ENCODE data around the gene RSPH10B. TPM values are rescaled to one million over a fixed set of nuclear protein-coding genes. Genes with fewer than 3 reads are reported as not detected.
"Not testable (repeated sequence)": the region's sequence is repeated elsewhere in the genome, so short reads cannot be mapped to it uniquely, and the experiment has no call there.

Gene RSPH10B
- total and polyA plus RNA-seq, 2 of the 8 experiments (the other 6 are each of a cell fraction or from before 2014, with no cell fraction given) = 0.17 to 0.45 TPM

DNA sequence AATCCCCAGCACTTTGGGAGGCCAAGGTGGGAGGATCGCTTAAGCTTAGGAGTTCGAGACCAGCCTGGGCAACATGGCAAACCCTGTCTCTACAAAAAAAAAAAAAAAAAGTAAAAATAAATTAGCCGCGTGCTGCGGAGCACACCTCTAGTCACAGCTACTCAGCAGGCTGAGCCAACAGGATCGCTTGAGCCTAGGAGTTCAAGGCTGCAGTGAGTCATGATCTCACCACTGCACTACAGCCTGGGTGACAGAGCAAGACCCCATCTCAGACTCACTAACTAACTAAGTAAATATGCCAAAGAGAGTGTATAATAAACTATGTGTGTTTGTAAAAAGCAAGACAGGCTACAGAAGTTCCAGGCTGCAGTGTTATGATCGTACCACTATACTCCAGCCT is 6.7 kb downstream of the RSPH10B start:
- H3K36me3 ChIP-seq (ENCODE audit: control insufficient read depth in 2 of 4, insufficient read depth in 4 of 4, low read length in 3 of 4); H3K79me2 ChIP-seq (ENCODE audit: control insufficient read depth in 1 of 2, insufficient read depth in 2 of 2, low read length in 2 of 2); H3K4ac ChIP-seq (replicated peaks; ENCODE audit: insufficient read length, low read depth, low read length); H3K56ac ChIP-seq (replicated peaks; ENCODE audit: insufficient read length, low read depth, low read length); H3K4me3 ChIP-seq (ENCODE audit: extremely low read depth in 1 of 4, insufficient read depth in 2 of 4, low read depth in 3 of 4, low read length in 4 of 4); H2BK15ac ChIP-seq (ENCODE audit: low read length); H3K79me1 ChIP-seq (ENCODE audit: low read depth, low read length); H4K8ac ChIP-seq (ENCODE audit: extremely low read depth, insufficient read depth, low read length); POLR2A ChIA-PET (ENCODE audit: partially characterized antibody); H2AK5ac ChIP-seq (ENCODE audit: low read depth, low read length); H3K4me2 ChIP-seq (ENCODE audit: insufficient read depth in 1 of 2, low read depth in 2 of 2, low read length in 2 of 2); CTCF ChIA-PET (ENCODE audit: partially characterized antibody); H3K14ac ChIP-seq (ENCODE audit: insufficient read length); H2BK12ac ChIP-seq (ENCODE audit: low read depth, low read length); H2BK20ac ChIP-seq (ENCODE audit: low read length); H3K4me1 ChIP-seq (replicated peaks in 1 of 4; ENCODE audit: control insufficient read depth in 3 of 4, insufficient read depth in 4 of 4, low read length in 3 of 4); H4K91ac ChIP-seq (replicated peaks; ENCODE audit: insufficient read length, low read length); H2BK120ac ChIP-seq (replicated peaks; ENCODE audit: low read depth, low read length); H3K27me3 ChIP-seq (replicated peaks in 1 of 4; ENCODE audit: control insufficient read depth in 3 of 4, extremely low read depth in 1 of 4, insufficient read depth in 3 of 4, low read length in 3 of 4); FAIRE-seq; H3K9me3 ChIP-seq (ENCODE audit: insufficient read depth in 2 of 2, low read depth in 1 of 2, low read length in 1 of 2); H3K23me2 ChIP-seq (ENCODE audit: low read depth, low read length); H3K23ac ChIP-seq (ENCODE audit: insufficient read length); DNase-seq (ENCODE audit: low read depth in 1 of 2, low spot score in 2 of 2); H3K9ac ChIP-seq (replicated peaks in 1 of 4; ENCODE audit: extremely low read depth in 1 of 4, low read depth in 3 of 4, low read length in 3 of 4); H3K18ac ChIP-seq (ENCODE audit: extremely low read depth, low read length); H4K20me1 ChIP-seq (replicated peaks in 1 of 2; ENCODE audit: control insufficient read depth in 1 of 2, insufficient read depth in 2 of 2, low read length in 2 of 2); H2BK5ac ChIP-seq (ENCODE audit: low read depth, low read length); H4K5ac ChIP-seq (ENCODE audit: insufficient read length, low read depth, low read length); H3K27ac ChIP-seq (ENCODE audit: low read depth, low read length); H2AFZ ChIP-seq (ENCODE audit: low read length): not testable (repeated sequence)
- no CpG with 5 or more reads among the region's 7 CpGs for WGBS, 2 experiments (ENCODE audit: extremely low coverage in 1 of 2, insufficient coverage in 1 of 2, insufficient read length in 1 of 2, insufficient replicate concordance in 2 of 2, low coverage in 1 of 2, low lambda C conversion rate in 2 of 2, missing lambda C conversion rate in 1 of 2)

GRCh38 chr7:5963205-5963604 is 7.3 kb downstream of the RSPH10B start:
- H3K27ac ChIP-seq (ENCODE audit: low read depth, low read length); H4K8ac ChIP-seq (ENCODE audit: extremely low read depth, insufficient read depth, low read length); H3K4ac ChIP-seq (replicated peaks; ENCODE audit: insufficient read length, low read depth, low read length); H2BK120ac ChIP-seq (replicated peaks; ENCODE audit: low read depth, low read length); H2AFZ ChIP-seq (ENCODE audit: low read length); H3K36me3 ChIP-seq (ENCODE audit: control insufficient read depth in 2 of 4, insufficient read depth in 4 of 4, low read length in 3 of 4); H2BK12ac ChIP-seq (ENCODE audit: low read depth, low read length); H3K9me3 ChIP-seq (ENCODE audit: insufficient read depth in 2 of 2, low read depth in 1 of 2, low read length in 1 of 2); DNase-seq (ENCODE audit: low read depth in 1 of 2, low spot score in 2 of 2); H4K5ac ChIP-seq (ENCODE audit: insufficient read length, low read depth, low read length); H3K14ac ChIP-seq (ENCODE audit: insufficient read length); H2AK5ac ChIP-seq (ENCODE audit: low read depth, low read length); H3K27me3 ChIP-seq (replicated peaks in 1 of 4; ENCODE audit: control insufficient read depth in 3 of 4, extremely low read depth in 1 of 4, insufficient read depth in 3 of 4, low read length in 3 of 4); H3K79me1 ChIP-seq (ENCODE audit: low read depth, low read length); H3K18ac ChIP-seq (ENCODE audit: extremely low read depth, low read length); H3K4me1 ChIP-seq (replicated peaks in 1 of 4; ENCODE audit: control insufficient read depth in 3 of 4, insufficient read depth in 4 of 4, low read length in 3 of 4); H3K4me2 ChIP-seq (ENCODE audit: insufficient read depth in 1 of 2, low read depth in 2 of 2, low read length in 2 of 2); H3K23ac ChIP-seq (ENCODE audit: insufficient read length); H3K56ac ChIP-seq (replicated peaks; ENCODE audit: insufficient read length, low read depth, low read length); H4K20me1 ChIP-seq (replicated peaks in 1 of 2; ENCODE audit: control insufficient read depth in 1 of 2, insufficient read depth in 2 of 2, low read length in 2 of 2); H3K23me2 ChIP-seq (ENCODE audit: low read depth, low read length); H2BK5ac ChIP-seq (ENCODE audit: low read depth, low read length); H2BK15ac ChIP-seq (ENCODE audit: low read length); POLR2A ChIA-PET (ENCODE audit: partially characterized antibody); CTCF ChIA-PET (ENCODE audit: partially characterized antibody); H4K91ac ChIP-seq (replicated peaks; ENCODE audit: insufficient read length, low read length); H3K4me3 ChIP-seq (ENCODE audit: extremely low read depth in 1 of 4, insufficient read depth in 2 of 4, low read depth in 3 of 4, low read length in 4 of 4); H3K79me2 ChIP-seq (ENCODE audit: control insufficient read depth in 1 of 2, insufficient read depth in 2 of 2, low read length in 2 of 2); H3K9ac ChIP-seq (replicated peaks in 1 of 4; ENCODE audit: extremely low read depth in 1 of 4, low read depth in 3 of 4, low read length in 3 of 4); FAIRE-seq; H2BK20ac ChIP-seq (ENCODE audit: low read length): not testable (repeated sequence)
- 53% methylated on average over 3 of the region's 13 CpGs; no CpG with 5 or more reads in 1 of the 2 experiments for WGBS, 2 experiments (ENCODE audit: extremely low coverage in 1 of 2, insufficient coverage in 1 of 2, insufficient read length in 1 of 2, insufficient replicate concordance in 2 of 2, low coverage in 1 of 2, low lambda C conversion rate in 2 of 2, missing lambda C conversion rate in 1 of 2)
